HG03378 (cell line): ENCODE results near the gene FAM120A.

Experiments
- ATAC-seq: cut with Tn5 transposase; IDR thresholded peaks from one replicate; pipeline ENCODE4 v1.9.1; 2021; ENCODE audit warnings: mild to moderate bottlenecking, moderate library complexity; ENCODE audit not compliant: unreplicated experiment

The FAM120A gene

DNA sequence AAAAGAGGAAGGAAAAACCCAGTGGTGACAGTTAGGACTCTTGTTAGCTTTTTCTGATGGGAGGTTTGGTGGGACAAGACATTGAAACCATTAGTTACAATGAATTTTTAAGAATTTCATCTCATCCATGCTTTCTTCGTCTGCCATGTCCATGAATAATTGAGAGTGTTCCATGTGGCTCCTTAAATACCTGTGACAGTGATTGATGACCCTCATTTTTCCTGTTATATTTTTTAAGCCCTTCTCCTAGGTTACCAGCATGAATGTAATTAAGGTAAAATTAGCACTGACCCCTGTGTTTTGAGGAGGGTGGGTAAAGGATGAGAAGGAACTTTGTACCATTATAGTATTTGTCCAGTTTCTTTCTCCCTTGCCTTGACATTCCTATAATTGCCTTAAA is 101.4 kb downstream of the FAM120A start:
- ATAC-seq: no peak

DNA sequence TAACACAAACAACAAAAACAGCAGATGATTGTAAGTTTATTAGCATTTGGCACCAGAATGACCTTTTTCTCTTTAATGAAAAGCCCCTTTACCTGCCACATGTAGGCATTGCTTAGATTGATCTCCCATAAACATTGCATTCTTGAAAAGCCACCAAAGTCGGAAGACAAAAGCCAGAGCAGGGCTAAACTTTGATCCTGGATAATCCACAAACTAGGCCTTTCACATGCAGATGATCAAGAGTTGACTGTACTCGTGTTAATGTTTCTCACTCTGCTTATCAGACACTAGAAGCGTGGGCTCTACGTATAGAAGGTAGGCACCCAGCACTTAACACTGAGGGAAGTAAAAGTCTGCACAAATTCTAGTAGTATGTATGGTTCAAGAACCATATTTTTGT is 103.9 kb downstream of the FAM120A start:
- no peak for ATAC-seq

DNA sequence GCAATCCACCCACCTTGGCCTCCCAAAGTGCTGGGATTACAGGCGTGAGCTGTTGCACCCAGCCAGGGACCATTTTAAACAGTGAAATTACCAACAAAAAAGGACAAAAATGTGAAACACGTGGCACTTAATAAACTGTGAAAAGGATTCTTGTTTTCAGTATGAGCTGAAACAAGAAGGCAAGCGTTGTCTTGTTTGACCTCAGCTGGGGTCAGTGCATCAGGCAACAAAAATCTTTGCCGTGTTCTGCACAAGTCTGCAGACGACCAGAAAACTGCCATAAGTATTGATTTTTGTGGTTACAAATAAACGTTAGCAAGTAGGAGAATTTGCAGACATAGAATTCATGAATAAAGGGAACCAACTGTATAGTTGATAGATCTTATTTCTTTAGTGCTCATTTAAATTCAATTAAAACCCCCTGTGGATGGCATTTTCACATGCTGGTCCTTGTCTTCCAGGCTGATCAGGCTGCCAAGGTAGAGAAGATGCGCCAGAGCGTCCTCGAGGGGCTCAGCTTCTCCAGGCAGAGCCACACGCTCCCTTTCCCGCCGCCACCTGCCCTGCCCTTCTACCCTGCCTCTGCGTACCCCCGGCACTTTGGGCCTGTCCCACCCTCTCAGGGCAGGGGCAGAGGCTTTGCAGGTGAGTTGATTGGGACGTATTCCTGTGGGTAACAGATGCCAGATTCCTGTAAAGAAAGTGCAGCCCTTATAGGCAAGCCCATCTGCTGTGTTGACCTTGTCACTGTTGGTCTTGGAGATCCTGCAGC is 106.1 kb downstream of the FAM120A start:
- ATAC-seq: no peak

DNA sequence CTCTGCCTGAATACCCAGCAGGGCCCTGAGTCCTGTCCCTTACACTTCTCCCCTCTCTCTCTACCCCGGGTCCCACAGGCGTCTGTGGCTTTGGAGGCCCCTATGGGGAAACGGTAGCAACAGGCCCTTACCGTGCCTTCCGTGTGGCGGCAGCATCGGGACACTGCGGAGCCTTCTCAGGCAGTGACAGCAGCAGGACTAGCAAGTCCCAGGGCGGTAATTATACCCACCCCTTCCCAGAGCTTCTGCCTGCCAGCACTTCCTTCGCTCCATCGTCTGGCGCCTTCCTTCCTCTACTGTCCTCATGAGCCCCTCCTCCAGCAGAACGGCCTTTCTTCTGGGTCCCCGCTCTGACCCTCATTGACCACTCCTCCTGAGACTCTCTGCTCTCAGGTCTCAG is 107.0 kb downstream of the FAM120A start:
- no peak for ATAC-seq

DNA sequence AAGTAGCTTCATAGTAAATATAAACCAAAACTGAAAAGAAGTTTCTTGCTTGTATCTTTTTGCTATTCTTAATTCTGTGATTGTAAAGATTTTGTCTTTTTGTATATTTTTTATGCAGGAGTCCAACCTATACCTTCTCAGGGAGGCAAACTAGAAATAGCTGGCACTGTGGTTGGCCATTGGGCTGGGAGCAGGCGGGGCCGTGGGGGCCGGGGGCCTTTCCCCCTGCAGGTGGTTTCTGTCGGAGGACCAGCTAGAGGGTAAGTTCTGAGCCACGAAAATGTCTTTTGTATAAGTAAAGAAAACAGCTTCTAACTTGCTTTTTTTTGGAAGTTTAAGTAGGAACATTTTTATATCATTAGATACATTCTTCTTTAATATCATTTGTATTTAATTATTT is 109.5 kb downstream of the FAM120A start:
- ATAC-seq: no peak

DNA sequence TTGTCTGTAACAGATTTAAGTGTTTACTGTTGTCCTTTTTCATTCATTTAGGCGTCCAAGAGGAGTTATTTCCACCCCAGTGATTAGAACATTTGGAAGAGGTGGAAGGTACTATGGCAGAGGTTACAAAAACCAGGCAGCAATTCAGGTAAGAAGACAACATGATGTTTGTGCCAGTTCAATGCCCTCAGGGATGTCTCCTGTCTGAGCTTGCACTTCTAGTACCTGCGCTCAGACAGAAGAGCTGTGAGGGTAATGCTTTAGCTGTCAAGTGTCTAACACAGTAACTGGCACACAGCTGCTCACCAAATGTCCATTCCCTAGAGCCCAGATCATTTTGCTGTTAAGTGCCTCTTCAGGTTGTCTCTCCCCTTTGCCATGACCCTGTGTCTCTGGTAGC is 110.7 kb downstream of the FAM120A start:
- no peak for ATAC-seq

DNA sequence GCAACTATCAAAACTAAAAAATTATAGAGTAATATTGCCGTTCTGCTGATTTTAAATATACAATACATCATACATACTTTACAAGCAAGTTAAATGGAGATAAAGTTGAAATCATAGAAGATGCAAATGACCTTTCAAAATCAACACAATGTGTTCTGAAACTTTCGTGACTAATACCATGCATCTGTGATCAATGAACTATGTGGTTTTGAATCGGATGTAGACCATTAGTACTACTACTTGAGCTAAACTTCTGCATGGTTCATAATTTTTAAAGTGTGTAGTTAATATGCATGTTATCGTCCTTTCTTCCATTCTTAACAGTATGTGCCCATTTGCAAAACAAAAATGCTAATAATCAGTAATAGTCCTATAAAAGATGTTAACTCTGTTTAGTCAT is 113.6 kb downstream of the FAM120A start:
- no peak for ATAC-seq

DNA sequence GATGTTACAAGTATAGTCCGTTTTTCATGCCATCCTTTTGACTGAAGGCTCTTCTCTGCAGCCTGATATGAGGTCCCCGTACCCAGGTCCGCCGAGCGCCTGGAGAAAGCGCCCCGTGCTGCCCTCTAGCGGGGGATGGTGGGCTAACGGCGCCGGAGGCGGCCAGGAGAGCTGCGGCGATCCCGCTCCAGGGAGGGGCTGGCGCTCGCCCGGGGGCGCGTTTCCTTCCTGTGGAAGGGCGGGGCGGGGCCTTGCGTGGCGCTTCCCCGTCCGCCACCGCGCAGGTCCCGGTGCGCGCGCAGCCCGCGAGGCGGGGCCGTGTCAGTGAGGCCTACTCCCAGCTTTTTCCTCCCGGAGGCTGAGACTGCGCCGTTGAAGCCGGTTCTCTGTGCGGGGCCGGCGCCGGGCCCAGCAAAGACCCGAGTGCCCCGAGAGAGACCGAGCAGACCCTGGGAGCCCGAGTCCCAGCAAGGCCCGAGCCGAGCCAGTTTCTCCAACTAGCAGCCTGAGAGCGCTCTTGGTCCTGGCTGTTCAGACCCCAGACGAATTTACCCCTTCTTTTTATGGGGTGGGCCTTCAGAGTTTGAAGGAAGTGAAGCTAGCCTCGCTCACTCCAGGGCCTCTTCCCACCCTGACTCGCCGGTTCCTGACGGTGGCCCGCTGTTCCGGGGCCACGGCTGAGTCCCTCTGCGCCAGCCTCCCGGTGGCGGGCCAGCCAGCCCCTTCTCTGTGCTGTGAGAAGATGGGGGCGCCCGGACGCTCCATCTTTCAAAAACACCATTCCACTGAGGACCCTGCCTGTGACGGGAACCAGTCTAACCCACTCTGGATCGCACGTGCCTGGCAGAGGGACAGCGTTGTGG is 115.2 kb downstream of the FAM120A start:
- peak; percentile 75 for ATAC-seq

DNA sequence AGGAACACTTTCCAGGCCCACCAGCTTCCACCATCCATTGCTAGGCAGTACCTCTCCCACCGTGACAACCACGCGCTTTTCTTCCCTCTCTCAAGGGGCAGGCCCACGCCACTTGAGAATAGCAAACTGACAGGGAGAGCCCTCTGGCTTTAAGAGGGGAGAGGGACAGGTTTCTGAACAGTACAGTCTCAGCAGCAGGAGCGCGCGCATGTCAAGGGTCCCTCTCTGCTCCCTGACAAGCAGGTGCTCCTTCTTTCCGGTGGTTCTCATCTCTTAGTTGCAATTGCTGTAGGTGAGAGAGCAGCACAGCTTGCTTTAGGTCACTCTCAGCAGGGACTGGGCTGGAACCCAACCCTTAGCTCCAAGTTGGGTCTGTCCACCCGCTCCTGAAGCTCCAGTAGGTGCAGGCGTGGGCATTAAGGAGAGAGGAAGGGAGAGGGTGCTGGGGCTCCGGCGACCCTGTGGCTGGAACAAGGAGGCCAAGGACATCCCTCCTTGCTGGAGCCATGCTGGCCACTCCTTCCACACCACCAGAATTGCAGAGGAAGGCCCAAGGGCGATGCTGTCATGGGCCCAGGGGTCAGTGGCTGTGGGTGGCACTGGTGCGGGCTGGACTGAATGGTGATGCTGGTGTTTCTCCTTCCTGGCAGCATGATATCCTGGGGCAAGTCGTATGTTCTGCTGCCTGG is 115.9 kb downstream of the FAM120A start:
- ATAC-seq: no peak

DNA sequence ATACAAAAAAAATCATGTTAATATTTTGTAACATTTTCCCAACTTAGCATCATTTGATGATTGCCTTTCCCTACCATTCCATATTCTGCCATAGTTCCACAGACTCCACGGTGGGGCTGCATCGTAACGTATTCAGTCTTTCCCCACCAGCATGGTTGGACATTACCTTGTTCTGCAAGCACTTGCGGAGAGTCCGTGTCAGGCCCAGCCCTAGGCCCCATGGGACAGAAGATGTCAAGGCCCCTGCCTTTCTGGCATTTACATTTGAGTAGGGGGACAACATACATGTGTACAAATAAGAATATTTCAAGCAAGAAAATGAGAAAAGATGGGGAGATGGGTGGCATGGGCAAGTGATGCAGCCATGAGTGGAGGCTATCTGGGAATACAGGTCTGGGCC is 116.7 kb downstream of the FAM120A start:
- no peak for ATAC-seq

DNA sequence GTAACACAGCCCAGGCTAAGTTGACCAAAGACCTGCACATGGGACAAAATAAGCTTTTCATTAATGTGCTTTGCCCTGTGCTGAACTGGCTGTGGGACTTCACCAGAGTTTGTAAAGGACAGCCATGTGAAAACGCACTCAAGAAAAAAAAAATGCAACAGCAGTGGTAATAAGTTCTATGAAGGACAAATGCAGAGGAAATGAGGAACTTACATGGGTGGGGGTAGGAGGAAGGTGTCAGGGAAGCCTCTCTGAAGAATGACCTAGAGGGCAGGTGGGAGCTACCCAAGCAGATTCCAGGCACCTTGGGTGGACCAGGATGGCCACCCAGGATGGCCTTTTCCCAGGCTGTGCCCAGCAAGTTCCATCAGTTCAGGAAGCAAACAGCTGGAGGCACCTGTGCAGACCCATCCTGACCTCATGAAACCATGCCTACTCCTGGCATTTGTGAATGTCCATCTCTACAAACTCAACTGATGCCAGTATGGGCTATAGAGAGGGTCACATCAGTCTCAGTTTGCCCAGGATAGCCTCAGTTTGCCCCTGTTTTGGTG is 118.2 kb downstream of the FAM120A start:
- ATAC-seq: no peak

DNA sequence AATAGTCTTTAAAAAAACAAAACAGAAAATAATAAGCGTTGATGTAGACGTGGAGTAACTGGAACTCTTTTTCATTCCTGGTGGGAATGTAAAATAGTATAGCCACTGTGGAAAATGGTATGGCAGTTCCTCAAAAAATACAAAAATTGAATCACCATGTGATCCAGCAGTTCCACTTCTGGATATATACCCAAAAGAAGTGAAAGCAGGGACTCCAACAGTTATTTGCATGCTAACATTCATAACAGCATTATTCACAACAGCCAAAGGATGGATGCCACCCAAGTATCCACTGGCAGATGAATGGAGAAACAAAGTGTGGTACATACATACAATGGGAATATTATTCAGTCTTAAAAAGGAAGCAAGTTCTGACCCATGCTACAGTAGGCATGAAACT is 120.7 kb downstream of the FAM120A start:
- no peak for ATAC-seq

DNA sequence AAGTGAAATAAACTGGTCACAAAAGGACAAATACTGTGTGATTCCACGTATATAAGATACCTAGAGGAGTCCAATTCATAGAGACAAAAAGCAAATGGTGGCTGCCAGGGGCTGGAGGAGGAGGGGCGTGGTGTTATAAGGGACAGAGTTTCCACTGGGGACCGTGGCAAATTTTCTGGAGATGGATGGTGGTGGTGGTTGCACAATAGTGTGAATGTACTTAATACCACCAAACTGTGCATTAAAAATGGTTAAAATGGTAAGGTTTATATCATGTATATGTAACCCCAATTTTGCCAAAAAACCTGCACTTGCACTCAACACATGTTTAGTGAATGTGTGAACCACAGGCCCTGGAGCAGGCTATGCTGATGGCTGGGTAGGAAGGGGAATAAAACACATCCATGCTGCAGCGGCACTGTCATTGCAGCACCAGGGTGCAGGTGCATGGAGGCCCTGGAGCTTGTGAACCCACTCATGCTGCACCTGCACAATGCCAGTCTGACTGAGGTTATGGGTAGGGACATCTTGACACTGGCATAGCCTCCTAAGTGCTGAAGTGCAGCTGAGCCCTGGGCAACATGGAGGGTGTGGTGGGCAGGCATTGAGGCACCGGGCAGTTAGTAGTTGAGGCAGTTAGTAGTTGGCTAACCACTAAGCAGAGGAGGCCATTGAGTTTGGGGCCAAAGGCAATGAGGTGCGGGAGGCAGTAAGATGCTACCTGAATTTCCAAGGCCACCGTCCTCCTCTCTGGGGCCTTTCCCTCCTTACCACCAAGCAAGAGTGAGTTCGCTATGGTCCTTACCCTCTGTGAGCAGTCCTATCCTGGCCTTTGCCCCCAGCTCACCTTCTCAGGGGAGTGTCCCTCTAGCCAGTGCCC is 121.4 kb downstream of the FAM120A start:
- ATAC-seq: no peak

DNA sequence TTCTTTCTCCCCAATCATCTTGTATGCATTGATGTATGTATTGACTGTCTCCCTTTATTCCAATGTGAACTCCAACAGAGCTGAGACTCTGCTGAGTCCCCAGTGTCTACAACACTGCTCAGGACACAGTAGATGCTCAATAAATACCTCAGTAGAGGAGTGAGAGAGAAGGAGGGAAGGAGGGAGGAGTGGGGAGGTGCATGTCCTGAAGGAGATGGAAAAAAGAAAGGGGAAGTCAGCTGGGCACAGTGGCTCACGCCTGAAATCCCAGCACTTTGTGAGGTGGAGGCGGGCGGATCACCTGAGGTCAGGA is 122.0 kb downstream of the FAM120A start:
- ATAC-seq: no peak

DNA sequence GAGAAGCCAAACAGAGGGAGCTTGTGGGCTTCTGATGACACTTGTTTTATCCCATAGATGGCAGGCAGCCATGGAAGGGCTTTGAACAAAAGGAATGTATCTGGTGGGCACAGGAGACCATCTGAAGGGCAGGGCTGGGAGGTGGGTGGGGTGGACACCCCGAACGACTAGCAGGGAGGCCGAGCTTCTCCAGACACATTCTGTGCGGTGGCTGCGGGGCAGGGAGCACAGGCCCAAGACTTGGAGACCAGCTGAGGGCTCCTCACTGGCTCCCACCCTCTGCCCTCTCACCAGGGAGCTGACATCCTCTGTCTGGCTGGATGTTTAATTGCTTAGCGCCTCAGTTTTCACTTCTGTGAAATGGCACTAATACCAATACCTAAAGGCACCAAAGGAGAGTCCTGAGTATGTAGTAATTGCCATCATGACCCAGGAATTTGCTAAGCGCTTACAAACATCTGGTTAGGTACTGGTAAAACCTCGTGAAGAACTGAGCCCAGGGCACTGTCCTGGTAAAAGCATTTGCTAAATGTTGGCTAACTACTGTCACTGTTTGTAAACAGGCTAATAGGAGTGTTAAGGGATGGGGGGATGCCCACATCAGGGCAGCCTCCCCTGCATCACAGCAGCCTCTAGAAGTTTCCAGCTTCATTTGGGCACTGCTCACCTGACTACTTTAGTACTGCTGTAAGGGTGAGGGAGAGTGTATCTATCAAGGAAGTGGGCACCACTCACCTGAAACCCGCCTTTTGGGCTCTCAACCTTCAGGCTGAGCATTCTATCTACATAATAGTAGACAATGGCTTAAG is 122.8 kb downstream of the FAM120A start:
- ATAC-seq: no peak

DNA sequence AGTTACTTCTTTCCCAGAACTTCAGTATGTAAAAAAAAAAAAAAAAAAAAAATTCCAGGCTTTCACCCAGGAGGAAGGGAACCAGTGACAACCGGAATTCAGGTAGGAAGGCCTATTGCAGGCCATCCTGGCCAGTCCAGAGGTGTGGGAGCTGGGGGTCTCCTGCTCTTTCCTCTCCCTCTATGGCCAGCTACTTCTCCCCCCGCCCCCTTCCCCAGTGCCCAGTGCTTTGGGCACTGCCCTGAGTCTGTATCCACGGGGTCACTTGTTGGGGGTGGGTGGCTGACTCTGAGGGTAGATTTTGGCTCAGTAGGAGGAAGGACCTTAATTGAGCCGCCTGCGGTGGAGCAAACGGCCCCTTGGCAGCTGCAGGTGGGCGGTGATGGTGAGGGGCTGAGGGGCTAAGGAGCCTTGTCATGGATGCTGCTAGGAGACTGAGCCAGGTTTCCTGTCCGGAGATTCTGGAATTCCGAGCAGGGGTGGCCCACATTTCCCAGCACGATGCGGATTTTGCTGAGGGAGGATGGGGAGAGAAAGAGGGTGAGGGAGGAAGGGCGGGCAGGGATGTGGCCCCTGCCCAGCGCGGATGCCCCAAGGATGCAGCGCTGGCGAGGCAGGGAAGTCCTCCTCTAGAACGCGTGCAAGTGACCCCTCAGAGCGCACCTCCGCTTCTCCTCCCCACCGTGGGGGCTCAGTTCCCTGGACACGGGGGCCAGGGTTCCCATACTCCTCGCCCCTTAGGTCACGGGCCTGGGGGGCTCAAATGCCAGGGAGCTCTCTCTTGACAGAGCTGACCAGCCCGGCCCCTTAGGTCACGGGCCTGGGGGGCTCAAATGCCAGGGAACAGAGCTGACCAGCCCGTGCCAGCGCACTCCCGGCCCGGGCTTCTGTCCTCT is 123.7 kb downstream of the FAM120A start:
- ATAC-seq: no peak

DNA sequence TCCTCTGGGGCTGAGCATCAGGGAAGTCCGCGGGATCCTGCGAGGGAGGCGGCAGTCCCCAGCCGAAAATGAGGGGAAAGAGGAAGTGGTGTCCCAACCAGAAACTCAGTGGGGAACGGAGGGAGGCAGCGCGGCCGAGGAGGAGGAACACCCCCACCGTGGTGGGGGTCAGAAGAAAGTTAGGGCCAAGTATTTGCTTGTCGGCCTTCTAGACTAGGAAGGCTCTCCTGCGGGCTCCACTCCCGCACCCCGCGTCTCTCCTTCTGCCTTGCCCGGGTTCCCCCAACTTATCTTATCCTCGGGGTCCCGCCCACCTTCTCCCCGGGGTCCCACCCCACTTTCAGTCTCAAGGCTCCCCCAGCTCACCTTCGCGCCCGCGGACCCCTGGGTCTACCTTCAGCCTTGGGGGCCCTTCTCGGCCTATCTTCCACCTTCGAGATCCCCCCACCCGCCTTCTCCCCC is 124.3 kb downstream of the FAM120A start:
- ATAC-seq: no peak

DNA sequence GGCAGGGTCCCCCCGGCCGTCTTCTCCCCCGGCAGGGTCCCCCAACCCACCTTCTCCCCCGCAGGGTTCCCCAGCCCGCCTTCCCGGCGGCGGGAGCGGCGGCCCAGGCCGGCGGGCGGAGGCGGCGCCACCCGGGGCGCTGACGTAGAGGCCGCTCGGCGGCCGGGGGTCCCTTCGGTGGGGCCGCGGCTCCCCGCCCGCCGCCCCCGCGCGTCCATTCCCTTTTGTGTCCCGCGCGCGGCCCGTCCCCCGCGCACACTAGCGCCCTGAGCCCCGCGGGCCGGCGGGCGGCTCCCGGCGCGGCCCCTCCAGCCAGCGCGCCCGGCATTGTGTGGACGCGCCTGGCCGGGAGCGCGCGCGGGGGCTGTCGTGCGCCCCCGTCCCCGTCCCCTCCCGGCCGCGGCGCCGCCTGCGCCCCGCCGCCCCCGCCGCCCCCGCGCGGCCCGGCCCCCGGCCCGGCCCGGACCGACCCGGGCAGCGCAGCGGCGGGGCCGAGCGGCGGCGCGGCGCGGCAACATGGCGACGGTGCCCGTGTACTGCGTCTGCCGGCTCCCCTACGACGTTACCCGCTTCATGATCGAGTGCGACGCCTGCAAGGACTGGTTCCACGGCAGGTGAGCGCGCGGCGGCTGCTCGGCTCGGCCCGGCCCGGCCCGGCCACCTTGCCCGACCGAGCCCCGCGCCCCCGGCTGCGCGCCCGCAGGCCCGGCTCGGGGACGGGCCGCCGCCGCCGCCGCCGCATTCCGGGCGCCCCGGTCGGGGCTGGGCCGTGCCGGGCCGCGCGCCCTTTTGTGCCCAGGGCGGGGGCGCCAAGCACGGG is 125.0 kb downstream of the FAM120A start, which contains the start of gene PHF2:
PHF2 (plus strand) TSS at position 327 of the 820 bp plus-strand sequence; CDS start at position 517, 190 bp downstream.
- no peak for ATAC-seq
